ENCODE results near the gene SNRNP25.

- TF ChIP-seq, protein P1, sequence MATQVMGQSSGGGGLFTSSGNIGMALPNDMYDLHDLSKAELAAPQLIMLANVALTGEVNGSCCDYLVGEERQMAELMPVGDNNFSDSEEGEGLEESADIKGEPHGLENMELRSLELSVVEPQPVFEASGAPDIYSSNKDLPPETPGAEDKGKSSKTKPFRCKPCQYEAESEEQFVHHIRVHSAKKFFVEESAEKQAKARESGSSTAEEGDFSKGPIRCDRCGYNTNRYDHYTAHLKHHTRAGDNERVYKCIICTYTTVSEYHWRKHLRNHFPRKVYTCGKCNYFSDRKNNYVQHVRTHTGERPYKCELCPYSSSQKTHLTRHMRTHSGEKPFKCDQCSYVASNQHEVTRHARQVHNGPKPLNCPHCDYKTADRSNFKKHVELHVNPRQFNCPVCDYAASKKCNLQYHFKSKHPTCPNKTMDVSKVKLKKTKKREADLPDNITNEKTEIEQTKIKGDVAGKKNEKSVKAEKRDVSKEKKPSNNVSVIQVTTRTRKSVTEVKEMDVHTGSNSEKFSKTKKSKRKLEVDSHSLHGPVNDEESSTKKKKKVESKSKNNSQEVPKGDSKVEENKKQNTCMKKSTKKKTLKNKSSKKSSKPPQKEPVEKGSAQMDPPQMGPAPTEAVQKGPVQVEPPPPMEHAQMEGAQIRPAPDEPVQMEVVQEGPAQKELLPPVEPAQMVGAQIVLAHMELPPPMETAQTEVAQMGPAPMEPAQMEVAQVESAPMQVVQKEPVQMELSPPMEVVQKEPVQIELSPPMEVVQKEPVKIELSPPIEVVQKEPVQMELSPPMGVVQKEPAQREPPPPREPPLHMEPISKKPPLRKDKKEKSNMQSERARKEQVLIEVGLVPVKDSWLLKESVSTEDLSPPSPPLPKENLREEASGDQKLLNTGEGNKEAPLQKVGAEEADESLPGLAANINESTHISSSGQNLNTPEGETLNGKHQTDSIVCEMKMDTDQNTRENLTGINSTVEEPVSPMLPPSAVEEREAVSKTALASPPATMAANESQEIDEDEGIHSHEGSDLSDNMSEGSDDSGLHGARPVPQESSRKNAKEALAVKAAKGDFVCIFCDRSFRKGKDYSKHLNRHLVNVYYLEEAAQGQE (IDR thresholded peaks at IDR 0.05; ENCODE audit: insufficient read depth in 1 of 2, low read depth in 2 of 2, low read length in 2 of 2): no peak
- TF ChIP-seq TAF1 (IDR thresholded peaks at IDR 0.05; ENCODE audit: borderline replicate concordance, insufficient read depth, low read length) (no peak), POLR2AphosphoS5 (IDR thresholded peaks at IDR 0.05; ENCODE audit: low read depth, low read length) (no peak), SIN3A (IDR thresholded peaks at IDR 0.05; ENCODE audit: borderline replicate concordance, insufficient read depth, low read length) (no peak), FOXP2 (optimal IDR thresholded peaks at IDR 0.05; ENCODE audit: borderline replicate concordance, extremely low read depth, extremely low read length, insufficient read depth) (no peak)
These were observed 51.9 kb downstream of the SNRNP25 start for GRCh38 chr16:105521-105920.
